ENCODE data around the gene PRDM8. TPM values are rescaled to one million over a fixed set of nuclear protein-coding genes. Genes with fewer than 3 reads are reported as not detected.

The PRDM8 gene
- total RNA-seq, 2 donors from 2014 or later = 26.6 to 58.0 TPM

DNA sequence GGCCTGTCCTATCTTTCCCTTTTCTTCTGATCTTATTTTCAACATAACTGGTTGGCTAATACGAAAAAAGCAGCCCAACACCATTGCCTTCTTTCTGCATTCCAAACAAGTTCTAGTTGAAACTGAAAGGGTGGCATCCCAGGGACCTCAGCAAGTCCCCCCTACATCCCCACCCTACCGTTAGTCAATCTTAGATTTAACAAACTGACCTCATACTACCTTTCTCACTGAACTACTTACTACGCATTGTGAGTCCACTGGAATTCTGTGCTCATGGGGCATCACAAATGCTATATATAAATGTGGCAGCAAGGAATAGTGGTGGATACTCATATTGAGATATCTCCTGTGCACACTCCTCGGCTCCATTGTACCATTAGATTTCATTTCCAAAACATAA lies 36.1 kb downstream of the PRDM8 start:
- no peak overlapping the region for H3K27ac ChIP-seq
- no peak for DNase-seq (ENCODE audit: low spot score)
- intact Hi-C loops (cut with DNase I) = no loop called here
- no peaks in the 10 kb centered on the region for H3K4me1 ChIP-seq (replicated peaks)
- no peak for TF ChIP-seq POLR2AphosphoS5 (IDR thresholded peaks at IDR 0.05)
- no peak for TF ChIP-seq CTCF (IDR thresholded peaks at IDR 0.05)
- H3K27me3 ChIP-seq (replicated peaks; ENCODE audit: insufficient read depth) = no peaks in the 10 kb centered on the region
- no peaks in the 10 kb centered on the region for H3K9me3 ChIP-seq
- H3K4me3 ChIP-seq = no peak overlapping the region
- WGBS = 88% methylated on average over 4 of the region's 4 CpGs
- no peaks in the 10 kb centered on the region for H3K36me3 ChIP-seq

- no peaks in the 10 kb centered on the region for H3K4me1 ChIP-seq (replicated peaks)
- WGBS = 91% methylated on average over 1 of the region's 1 CpG
- H3K36me3 ChIP-seq = no peaks in the 10 kb centered on the region
- DNase-seq (ENCODE audit: low spot score) = no peak
- TF ChIP-seq POLR2A (IDR thresholded peaks at IDR 0.05) (no peak), CTCF (IDR thresholded peaks at IDR 0.05) (no peak), POLR2AphosphoS5 (IDR thresholded peaks at IDR 0.05) (no peak)
- no peak overlapping the region for H3K4me3 ChIP-seq
- H3K9me3 ChIP-seq = no peaks in the 10 kb centered on the region
- intact Hi-C loops (cut with DNase I) = no loop called here
- no peak overlapping the region for H3K27ac ChIP-seq
- no peaks in the 10 kb centered on the region for H3K27me3 ChIP-seq (replicated peaks; ENCODE audit: insufficient read depth)
Measured at GRCh38 chr4:80235451-80235850, 38.1 kb downstream of the PRDM8 start.

DNA sequence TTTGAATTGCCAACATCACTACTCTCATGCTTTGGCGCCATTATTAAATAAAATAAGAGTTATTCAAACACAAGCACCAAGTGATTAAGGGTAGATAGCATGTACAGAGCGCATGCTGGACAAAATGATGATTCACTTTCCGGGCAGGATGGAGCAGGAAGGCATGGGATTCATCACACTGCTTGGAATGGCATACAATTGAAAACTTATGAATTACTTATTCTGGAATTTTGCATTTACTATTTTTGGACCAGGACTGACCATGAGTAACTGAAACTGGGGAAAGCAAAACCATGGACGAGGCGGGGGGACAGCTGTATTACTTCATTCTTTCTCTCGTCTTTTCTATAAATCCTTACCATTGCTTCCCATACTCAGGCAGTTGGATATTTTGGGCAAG lies 40.7 kb downstream of the PRDM8 start:
- WGBS = 81% methylated on average over 6 of the region's 6 CpGs
- no peak overlapping the region for H3K4me3 ChIP-seq
- no peak overlapping the region for H3K27ac ChIP-seq
- intact Hi-C loops (cut with DNase I) = no loop called here
- TF ChIP-seq POLR2A (IDR thresholded peaks at IDR 0.05) = no peak
- TF ChIP-seq POLR2AphosphoS5 (IDR thresholded peaks at IDR 0.05) = no peak
- TF ChIP-seq CTCF (IDR thresholded peaks at IDR 0.05) = no peak
- H3K9me3 ChIP-seq = no peaks in the 10 kb centered on the region
- H3K27me3 ChIP-seq (replicated peaks; ENCODE audit: insufficient read depth) = no peaks in the 10 kb centered on the region
- H3K4me1 ChIP-seq (replicated peaks) = no peaks in the 10 kb centered on the region
- DNase-seq (ENCODE audit: low spot score) = no peak
- no peaks in the 10 kb centered on the region for H3K36me3 ChIP-seq

DNA sequence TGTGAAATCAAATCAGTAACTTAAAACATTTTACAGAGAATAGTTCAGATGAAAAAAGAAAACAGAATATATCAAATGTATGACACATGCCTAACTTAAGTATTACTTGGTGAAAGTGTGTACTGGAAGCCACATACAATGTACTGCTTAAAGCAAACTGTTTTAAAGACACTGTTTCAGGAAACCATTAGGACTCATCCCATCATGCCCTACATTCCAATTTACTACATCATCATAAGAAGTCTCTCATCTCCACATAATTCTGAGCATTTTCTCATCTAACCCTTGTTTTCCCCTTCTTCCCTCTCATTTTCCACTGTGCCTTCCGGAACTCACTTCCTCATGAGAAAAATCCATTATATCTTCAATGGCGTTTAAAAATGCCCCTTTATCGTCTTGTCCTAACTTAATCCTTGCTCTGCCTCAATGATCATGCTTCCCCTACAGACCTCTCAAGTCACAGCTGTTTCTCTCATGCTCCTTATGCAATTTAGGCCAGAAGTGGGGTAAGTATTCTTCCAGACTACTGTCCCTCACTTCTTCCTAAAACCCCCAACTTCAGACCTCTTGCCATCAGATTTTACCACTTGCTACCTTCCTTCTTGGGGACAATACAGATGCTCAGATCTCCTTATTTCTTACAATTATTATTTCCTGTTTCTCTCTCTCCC lies 42.3 kb downstream of the PRDM8 start:
- TF ChIP-seq POLR2AphosphoS5 (IDR thresholded peaks at IDR 0.05) = no peak
- no peak for TF ChIP-seq CTCF (IDR thresholded peaks at IDR 0.05)
- TF ChIP-seq POLR2A (IDR thresholded peaks at IDR 0.05) = no peak
- no peak for DNase-seq (ENCODE audit: low spot score)
- WGBS = 87% methylated on average over 3 of the region's 3 CpGs
- Histone ChIP-seq H3K4me1 (replicated peaks) (no peaks in the 10 kb centered on the region), H3K27ac (no peak overlapping the region), H3K9me3 (no peaks in the 10 kb centered on the region), H3K4me3 (no peak overlapping the region), H3K36me3 (no peaks in the 10 kb centered on the region), H3K27me3 (replicated peaks; ENCODE audit: insufficient read depth) (no peaks in the 10 kb centered on the region)
- intact Hi-C loops (cut with DNase I) = no loop called here

DNA sequence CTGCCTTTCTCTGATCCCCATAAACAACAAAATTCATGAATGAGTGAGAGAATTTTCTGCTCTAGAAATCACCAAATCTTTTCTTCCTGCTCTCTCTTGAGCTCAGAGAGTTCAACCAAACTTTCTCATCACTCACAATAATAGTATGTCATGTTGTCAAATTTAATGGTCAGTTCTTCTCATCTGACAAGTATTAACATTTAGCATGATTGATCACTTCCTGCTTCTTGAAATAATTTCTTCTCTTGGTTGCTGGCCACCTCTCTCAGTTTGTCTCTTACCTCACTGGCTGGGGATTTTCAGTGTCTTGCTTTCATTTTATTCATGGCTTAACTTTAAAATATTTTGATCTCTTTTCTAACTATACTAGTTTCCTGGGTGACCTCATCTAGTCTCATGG lies 43.7 kb downstream of the PRDM8 start:
- no peaks in the 10 kb centered on the region for H3K4me1 ChIP-seq (replicated peaks)
- intact Hi-C loops (cut with DNase I) = no loop called here
- no peaks in the 10 kb centered on the region for H3K27me3 ChIP-seq (replicated peaks; ENCODE audit: insufficient read depth)
- TF ChIP-seq POLR2AphosphoS5 (IDR thresholded peaks at IDR 0.05) (no peak), POLR2A (IDR thresholded peaks at IDR 0.05) (no peak), CTCF (IDR thresholded peaks at IDR 0.05) (no peak)
- no peak for DNase-seq (ENCODE audit: low spot score)
- H3K4me3 ChIP-seq = no peak overlapping the region
- H3K36me3 ChIP-seq = no peaks in the 10 kb centered on the region
- H3K9me3 ChIP-seq = no peaks in the 10 kb centered on the region
- no peak overlapping the region for H3K27ac ChIP-seq

Data from prostate gland (tissue), 2 donors.